SHP77 (cell line): ENCODE measurements around the gene LTB4R.

Source experiments
- DNase-seq, 2 experiments: peaks; one replicate each; lab custom pipeline; 2025; lab: John Stamatoyannopoulos, UW

Gene LTB4R

GRCh38 chr14:24323341-24323740, 12.0 kb downstream of the LTB4R start:
- DNase-seq, result no peak

GRCh38 chr14:24324024-24324423, 12.7 kb downstream of the LTB4R start:
- no peak for DNase-seq

DNA sequence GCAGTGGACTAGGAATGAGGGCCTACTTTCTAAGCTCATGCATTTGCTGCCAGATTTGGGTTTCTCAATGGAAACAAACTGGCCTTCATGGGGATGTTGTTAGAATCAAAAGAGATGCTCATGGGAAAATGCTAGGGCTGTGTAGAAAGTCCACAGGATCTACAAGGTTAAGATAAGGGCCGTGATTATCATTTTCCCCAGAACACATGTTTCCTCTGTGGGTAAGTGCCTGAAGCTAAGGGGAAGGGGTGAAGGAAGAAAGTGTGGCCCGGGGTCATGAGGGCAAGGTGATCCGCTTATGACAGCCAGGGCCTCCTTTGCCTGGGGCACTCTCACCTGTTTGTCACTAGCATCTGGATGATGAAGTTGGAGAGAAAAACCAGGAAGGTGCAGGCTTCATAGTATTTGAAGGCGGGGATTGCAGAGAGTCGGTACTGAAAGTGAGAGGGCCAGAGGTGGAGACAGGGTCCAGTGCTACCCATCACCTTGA, 13.8 kb downstream of the LTB4R start:
- DNase-seq, result no peak

GRCh38 chr14:24325963-24326362, 14.7 kb downstream of the LTB4R start:
- no peak for DNase-seq

GRCh38 chr14:24327303-24327702, 16.0 kb downstream of the LTB4R start:
- DNase-seq, result no peak

DNA sequence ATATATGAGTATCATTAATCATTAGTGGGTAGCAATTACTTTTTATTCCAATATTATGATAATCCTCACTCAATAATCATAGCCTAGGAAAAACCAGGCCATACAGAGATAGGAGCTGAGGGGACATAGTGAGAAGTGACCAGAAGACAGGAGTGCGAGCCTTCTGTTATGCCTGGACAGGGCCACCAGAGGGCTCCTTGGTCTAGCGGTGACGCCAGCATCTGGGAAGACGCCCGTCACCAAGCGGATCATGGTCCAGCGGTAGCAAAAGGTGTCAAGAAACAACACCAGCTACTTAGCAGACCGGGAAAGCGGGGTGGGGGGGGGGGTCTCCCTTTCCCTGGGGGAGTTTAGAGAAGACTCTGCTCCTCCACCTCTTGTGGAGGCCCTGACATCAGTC, 16.6 kb downstream of the LTB4R start:
- DNase-seq, result peak; percentile 6 to 9

DNA sequence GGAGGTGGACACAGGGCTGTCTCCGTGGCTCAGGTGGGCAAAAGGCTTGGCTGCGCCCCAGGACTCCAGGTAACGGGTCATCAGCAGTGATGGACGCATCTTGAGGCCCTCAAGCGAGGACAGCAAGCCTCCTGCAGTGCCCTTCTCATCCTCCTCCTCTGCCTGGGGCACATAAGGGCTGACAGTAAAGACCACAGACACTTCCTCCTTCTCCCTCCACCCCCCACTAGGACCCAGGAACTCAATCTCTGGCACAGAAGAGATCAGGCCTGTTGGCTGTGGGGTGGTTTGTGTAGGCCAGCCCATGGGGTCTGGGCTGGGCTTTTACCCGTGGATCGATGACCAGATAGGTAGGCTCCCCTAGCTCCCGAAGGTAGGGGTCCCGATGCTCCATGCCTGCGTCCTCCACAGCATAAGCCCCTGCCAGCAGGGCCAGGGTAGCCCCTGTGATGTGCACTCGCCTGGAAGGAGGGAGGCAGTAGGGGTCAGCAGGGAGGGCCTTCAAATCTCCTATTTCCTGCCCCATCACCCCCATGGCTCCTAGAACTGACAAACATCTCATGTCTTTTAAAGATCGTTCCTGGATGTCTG, 17.9 kb downstream of the LTB4R start:
- no peak for DNase-seq

DNA sequence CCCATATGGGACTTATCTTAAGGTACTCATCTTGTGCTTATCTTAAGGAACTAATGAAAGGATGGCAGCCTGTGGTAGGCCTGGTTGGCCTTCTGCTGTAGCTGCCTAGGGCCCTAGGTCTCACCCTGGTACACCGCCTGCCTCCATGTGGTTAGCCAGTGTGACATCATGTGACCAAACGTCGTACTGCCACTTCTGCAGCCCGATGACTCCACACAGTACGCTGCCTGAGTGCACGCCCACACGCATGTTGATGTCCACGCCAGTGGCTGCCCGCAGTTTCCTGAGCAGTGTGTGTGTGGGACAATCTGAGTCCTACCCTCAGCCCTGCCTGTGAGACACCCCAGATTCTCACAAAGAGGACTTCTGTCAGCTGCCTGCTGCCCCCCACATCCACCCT, 18.4 kb downstream of the LTB4R start:
- DNase-seq, result no peak

DNA sequence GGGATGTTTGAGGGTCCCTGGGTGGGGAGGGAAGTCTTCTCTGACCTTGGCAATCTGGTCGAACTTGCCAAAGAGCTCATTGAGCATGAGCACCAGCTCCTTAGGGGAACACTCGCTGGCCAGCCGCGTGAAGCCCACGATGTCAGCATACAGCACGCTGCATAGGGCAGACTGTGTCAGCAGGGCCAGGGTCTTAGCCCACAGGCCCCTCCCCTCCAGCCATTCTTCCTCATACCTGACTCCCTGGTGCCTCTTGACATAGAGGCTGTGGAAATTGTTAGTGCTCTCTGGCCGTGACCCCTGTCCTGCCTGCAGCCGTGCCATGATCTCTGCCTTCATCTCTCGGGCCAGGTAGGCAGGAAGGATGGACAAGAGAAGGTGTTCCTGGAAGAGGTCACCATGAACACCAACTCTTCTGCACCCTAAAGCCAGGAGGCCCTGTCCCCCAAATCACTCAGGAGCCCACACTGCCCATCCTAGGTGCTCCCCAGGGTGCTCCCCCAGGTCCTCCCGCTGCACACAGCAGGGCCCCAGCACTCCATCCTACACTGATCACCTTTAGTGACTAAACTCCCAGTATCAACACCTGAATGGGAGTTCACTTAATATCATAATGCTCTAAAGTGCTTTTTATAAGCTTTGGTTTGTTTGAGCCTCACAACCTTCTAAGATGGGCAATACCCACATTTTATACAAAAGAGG, 19.8 kb downstream of the LTB4R start:
- DNase-seq, result no peak

DNA sequence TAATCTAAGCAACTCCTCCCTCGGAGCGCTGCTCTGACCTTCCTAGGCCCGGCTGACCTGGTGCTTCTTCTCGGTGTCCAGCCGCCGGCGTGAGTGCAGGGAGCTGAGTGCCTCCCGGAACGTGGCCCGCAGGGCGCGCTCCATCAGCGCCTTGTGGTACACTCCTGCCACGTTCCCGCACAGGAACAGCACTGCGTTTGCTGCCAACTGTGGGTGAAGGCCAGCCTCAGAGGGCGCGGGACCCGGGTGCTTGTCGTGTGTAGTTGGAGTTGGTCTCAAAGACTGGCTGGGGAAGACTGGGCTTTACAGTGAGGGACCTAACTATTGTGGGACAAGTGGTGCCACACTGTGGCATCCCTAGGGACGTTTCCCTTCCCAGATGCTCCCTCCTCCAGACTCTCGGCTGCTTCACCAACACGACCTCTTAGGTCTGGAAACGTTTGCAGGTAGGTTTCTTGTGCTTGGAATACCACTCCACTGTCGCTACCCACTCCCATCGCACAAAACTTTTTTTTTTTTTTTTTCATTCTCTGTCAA, 20.5 kb downstream of the LTB4R start:
- peak in 1 of 2 experiments; percentile 49 for DNase-seq

DNA sequence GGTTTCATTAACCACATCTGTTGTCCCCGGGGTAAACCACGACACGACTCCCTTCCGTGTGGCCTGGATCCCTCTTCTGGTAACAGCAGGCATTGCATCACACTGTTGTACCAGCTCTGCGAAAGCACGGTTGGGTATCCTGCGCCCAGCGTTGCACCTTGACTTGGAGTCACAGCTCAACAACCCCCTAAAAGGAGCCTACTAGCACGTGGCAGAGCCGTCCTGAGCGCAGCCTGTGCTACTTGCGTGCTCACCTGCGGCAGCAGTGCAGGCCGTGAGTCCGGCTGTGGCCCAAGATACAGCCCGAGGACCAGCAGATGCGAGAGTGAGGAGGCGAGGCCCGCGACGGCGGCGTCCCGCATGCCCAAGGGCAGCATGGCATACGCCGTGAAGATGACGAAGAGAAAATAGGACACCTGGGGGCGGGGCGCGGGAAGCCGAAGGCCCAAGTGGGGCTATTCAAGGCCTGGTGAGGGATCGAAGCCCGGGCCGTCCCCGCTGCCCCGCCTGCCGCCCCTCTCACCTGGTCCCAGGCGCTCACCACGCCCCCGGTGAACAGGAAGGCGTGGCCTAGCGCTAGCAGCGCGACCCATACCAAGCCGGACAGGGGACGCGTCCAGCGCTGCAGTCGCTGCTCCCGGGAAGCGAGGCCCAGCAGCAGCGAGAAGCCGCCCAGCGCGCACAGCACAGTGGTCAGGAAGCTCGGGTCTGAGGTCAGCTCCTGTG, 21.1 kb downstream of the LTB4R start:
- peak; percentile 74 to 76 for DNase-seq

DNA sequence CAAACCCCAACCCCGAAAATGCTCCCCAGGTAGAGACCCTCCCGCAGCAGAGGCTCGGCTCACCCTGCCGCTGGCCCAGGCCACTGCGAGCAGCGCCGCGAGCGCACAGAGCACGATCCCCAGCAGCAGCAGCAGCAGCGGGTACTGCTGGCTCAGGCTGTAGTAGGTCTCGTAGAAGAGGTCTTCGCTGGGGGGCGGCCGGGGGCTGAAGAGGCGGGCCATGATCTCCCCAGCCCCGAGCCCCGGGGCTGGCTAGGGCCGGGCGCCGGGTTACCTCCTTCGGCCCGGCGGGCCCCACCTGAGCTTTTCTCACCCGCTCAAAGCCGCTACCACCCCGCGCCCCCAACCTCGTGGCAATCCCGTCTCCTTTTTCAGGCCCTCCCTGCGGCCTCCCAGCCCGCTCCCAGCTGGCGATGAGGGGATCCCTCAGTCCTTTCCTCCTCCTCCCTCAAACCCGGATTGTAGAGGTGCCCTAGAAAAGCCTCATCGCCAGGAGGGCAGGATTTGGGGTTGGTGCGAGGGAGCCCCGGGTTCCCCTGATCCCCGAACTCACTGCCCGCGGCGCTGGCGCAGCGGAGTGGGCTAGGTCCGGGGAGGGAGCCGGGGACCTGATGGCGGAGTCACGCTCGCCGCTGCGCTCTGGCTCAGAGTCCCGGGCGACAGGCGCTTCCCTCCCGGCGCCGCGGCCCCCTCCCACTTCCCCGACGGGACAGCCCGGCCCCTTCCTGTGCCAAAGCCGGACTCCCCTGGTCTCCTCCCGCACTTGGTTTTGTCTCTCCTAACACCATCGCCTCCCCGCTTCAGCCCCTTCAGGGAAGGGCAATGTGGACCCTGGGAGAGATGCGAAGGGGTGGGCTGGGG, 23.4 kb downstream of the LTB4R start, which contains the start of gene ADCY4:
Gene ADCY4 (minus strand): TSS at position 641 of the 861 bp plus-strand sequence. CDS start 419 bp downstream, at position 222.
- DNase-seq, result no peak

DNA sequence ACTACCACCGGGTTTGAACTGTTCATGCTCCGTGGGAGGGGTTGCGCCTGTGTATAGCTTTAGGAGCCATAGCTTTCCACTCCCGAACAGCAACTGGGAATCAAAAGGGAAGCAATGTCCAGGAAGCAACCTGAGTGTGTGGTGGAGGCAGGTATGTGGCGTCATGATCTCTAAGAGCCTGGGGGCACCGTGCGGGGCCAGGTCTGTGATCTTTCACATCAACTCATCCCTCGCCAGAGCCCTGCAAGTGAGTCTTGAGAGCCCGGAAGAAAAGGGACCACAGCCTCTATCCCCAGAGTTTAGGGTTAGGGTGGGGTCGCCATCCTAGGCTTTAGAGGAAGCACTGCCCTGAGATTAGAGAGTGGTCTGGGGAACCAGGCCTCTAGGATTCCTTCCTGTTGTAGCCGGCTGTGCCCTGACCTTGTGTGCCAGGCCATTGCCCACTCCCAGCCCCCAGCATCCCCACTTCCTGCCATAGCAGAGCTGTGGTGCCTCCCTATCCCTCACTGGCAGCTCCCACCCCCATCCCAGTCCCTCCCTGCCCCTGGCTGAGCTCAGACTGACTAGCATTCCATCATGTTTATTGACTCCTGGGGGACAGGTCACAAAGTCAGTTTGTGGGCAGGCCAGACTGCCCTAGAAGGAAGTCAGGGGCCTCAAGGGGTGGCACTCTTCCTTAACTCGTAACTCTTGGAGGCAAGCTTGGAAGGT, 24.3 kb downstream of the LTB4R start:
- DNase-seq, result no peak

- no peak for DNase-seq
These were observed 26.0 kb downstream of the LTB4R start for GRCh38 chr14:24337144-24337823.

DNA sequence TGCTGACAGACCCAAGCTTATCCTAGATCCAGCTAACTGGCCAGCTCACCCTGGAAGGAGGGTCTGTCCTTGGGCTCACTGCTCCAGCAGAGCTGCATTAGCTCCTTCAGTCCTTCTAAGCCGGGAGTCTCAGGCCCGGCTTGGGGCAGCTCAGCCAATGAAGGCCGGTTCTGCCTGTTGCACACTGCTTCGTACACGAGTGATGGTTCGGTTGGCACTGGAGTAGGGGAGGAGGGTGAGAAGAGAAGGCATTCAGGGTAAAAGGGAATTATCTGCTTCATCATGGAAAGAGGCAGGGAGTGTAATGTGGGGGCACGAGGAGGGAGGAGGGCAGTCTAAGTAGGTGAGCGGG, 26.5 kb downstream of the LTB4R start:
- no peak for DNase-seq

- no peak for DNase-seq
These were observed 27.5 kb downstream of the LTB4R start for GRCh38 chr14:24338843-24339242.

- DNase-seq, result no peak
These were observed 28.2 kb downstream of the LTB4R start, which contains the start of gene RIPK3 for GRCh38 chr14:24339284-24340151. Gene RIPK3, minus strand, starts transcription at chr14:24339991. Its CDS starts 165 bp downstream, at chr14:24339826.

DNA sequence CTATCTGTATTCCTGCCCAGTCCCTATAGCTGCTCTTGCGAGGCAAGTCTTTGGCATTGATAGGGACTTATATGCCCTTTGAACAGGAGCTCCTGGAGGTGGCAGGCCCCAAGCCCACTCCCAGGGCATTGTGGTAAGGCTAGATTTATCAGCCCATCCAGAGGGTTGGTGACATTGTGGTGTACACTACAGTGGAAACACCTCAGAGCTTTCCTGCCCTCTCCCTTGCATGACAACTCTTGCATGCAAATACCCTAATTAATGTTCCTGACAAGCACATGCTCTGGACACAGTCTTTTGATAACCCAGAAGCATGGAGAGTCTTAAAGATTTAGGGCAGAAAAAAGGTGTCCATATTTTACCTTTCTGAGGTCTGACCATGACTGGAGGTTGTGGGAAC, 29.3 kb downstream of the LTB4R start:
- DNase-seq, result no peak

- DNase-seq, result no peak
These were observed 31.6 kb downstream of the LTB4R start for GRCh38 chr14:24342889-24343288.
